Skeletal muscle cell (primary cell): Measurements from ENCODE around the gene EPHA2.

Source experiments
- DNase-seq: peaks from one replicate; pipeline ENCODE4 v3.0.0-alpha.2; 2010; ENCODE audit warnings: low read depth
- H3K4me3 ChIP-seq: 2 replicates; pipeline ENCODE4 v1.5.1; 2011; ENCODE audit warnings: low read depth, mild to moderate bottlenecking, control low read depth, low read length, moderate library complexity

The EPHA2 gene

GRCh38 chr1:16152481-16153087 lies 3.3 kb downstream of the EPHA2 start:
- no peak for DNase-seq

DNA sequence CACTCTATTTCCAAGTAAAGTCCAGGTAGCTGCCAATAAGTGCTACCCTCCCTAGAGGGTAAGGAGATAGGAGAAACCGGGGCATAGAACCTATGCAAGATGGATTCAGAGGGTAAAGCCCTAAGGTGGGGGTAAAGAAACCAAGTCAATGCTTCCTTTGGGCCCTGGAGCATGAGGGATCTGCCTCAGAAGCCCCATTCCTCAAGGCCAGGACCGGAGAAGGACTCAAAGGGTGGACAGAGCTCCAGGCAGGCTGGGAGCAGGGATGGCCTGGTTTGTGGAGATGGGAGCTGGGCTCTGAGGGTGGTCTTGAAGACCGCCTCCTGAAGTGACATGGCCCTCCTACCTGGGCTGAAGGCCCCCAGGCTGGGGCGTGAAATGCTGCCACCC lies 3.9 kb downstream of the EPHA2 start:
- no peak for DNase-seq
- H3K4me3 ChIP-seq = no peak overlapping the region

More at GRCh38 chr1:16152481-16153087, 3.3 kb downstream of the EPHA2 start:
- peak overlapping the region; percentile 79 for H3K4me3 ChIP-seq

DNA sequence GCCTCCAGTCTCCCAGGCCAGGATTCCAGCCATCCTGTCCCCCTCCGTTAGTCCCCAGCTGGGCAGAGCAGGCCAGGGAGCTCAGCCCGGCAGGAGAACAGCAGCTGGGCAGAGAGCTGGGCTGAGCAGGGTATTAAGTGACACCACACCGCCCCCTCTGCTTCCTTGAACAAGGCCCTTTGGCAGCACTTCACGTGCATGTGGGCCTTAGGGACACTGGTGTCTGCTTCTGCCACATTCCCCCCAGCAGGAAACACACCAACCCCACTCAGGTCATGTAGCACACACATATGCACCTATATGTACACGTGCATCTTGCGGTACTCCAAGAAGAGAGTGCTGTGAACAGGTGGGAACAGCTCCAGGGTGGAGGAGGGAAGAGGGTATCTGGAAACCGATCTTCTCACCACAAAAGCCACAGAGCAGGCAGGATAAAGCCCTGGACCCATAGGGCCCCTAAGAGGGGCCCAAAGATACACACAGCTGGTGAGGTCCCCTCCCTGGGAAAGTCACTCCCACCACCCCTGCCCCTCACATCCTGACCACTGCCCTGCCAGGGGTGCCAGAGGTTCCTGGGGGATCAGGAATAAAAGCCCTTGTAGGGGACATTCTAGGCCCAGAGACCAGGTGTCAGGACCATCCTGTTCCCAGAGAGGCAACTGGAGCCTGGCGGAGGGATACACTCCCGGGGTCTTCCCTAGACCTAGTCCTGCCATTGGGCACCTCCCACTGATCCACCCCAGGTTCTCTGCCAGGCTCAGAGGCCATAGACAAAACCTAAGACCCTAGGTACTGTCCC lies 4.5 kb downstream of the EPHA2 start:
- no peak for DNase-seq
- H3K4me3 ChIP-seq = no peak overlapping the region

- H3K4me3 ChIP-seq = no peak overlapping the region
Measured at GRCh38 chr1:16150508-16150907, 5.4 kb downstream of the EPHA2 start.

DNA sequence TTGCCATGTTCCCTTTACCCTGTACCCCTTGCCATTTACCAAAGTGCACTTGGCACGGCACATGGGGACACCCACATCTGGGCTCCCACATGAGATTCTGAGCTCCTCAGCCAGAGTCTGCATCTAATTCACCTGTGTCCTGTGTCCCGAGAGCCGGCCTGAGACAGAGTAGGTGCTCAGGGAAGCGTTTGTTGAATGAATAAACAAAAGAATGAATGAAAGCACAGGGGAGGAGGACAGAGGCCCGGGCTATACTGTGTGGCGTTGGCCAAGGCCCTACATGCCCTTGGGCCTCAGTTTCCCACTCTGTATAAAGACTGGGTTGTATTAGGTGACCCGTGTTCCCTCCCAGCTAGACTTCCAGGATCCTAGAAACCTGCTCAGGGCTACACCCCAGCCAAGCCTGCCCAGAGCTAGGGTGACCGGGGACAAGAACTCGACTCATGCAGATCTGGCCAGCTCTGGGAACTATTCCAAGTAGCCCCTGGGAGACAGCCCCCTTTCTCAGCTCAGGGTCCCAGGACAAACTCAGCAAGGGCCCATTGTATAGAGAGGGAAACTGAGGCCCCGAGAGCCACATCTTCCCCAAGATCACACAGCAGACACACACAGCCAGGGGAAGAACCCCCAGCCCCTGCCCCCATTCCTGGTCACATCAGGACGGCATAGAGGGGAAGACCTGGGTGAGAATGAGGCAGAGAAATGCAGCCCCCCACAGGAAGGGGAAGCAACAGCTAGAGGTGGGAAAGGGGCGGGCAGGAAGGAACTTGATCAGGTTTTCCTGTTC lies 6.0 kb downstream of the EPHA2 start:
- H3K4me3 ChIP-seq = no peak overlapping the region
- DNase-seq = no peak

More at GRCh38 chr1:16150508-16150907, 5.4 kb downstream of the EPHA2 start:
- no peak for DNase-seq

GRCh38 chr1:16149146-16149545 lies 6.7 kb downstream of the EPHA2 start:
- H3K4me3 ChIP-seq = no peak overlapping the region
- no peak for DNase-seq

GRCh38 chr1:16148329-16149092 lies 7.4 kb downstream of the EPHA2 start:
- no peak for DNase-seq
- no peak overlapping the region for H3K4me3 ChIP-seq

DNA sequence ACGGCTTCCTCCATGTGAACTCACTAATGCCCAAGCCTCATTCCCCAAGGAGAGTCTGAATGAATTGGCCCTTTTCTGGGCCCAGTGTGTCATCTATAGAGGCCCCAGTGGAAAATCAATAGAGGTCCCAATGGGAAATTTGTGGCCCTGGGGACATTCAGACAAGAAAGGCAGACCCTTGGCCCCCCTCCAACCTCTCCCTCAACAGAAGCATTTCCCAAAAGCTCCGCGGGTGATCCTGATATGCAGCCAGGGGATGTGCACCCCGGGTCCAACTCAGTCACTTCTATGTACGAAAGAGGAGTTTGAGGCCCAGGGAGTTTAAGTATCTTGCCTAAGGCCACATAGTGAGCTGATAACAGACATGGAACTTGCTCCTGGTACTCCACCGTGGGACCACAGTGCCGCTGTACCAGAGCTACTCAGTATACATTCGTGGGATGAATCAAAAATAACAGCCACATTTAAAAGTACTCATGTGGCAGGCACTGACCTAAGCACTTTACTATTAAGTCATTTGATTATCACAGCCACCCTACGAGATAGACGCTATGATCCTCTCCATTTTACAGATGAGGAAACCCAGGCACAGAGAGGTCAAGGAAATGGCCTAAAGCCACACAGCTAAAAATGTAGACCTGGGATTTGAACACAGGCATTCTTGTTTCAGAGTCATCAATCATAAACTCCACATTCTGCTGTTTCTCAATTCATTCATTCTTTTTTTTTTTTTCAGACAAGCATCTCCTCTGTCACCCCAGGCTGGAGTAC lies 8.5 kb downstream of the EPHA2 start:
- no peak overlapping the region for H3K4me3 ChIP-seq
- DNase-seq = no peak

DNA sequence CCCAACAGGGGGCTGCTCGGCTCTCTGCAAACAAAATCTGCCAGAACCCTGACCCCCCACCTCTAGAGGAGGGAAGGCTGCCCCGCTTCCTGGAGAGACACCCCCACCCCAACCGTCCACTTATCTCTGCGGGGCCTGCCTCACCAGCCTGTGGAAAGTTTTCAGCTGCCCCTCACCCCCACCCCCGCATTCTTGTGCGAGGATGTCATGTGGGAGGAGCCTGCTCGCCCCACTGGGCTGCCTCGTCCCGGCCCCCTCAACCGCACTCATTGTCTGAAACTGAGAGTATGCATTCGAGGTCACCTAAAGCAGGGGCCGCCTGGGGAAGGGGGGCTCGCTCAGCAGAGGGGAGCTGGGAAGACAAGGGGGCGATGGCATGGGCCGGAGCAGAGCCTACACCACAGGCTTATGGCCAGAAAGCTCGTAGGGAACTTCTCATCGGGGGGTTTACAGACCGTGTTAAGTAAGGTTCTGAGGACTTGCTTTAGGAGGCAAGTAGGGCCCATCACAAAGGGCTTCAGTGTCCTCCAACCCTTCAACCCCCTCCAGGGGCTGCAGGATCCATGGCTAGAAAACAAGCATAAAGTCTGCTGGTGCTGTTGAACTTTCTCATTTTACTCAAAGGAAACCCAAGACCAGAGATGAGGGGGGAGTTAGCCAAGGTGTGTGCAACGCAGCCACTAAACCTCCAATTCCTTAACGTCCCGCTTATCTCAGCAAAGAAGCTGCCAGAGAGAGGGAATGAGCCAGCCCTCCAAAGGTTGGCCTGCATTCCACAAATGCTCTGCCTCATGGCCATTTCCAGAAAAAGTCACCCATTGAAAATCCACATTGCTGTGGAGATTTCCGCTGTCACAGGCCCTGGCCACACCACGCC lies 9.4 kb downstream of the EPHA2 start:
- DNase-seq = peak; percentile 68
- H3K4me3 ChIP-seq = peak overlapping the region; percentile 28

DNA sequence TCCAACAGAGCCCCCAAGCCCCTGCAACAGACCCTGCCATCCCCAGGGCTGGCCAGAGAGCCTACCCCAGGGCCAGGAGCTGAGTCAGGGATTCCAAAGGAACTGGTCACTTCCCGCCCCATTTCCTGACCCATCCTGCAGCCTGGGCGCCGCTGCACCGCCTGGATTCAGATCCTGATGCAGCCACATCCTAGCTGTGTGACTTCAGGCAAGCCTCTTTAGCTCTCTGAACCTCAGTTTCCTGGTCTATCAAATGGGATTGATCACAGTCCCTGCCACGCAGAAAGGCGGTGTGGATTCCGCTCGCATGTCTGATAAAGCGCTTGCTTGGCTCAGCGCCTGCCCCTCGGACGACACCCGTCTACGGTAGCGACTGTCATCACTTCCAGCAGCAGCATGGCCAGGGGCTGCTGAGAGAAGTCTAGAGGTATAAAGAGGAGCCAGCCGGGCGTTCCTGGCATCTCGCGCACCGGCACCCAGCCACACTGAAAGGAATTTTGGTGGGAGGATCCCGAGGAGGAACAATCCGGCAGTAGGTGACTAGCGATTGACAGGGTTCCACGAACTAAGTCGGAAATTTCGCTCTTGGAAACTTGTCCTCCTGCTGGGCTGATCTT lies 10.1 kb downstream of the EPHA2 start:
- peak overlapping the region; percentile 28 for H3K4me3 ChIP-seq
- DNase-seq = no peak

DNA sequence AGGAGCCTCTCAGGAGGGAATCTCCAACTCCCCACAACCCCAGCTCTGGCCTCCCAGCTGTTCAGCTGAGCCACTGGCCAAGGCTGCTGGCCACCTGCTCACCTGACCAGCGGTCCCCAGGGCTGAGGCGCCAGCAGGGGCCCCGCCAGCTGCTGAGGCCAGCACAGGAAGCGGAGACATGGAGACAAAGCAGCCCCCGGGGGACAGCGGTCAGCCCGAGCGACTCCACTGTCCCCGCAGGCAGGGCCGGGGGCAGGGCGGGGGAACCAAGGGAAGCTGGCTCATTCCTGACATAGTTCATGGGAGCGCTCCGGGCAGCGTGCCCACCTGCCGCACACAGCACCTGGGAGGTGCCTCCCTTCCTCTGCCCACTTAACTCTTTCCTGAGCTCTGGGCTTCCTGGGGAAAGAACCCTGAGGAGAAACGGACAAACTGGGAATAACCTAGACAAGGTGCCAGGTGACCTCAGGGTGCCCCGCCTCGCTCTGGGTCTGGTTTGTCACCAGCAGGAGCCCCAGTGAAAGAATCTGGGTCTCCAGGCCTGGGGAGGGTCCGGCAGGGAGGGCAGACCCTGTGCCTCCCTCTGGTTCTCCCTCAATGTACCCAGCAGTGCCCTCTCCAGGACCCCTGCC lies 10.7 kb downstream of the EPHA2 start:
- no peak for DNase-seq
- no peak overlapping the region for H3K4me3 ChIP-seq

DNA sequence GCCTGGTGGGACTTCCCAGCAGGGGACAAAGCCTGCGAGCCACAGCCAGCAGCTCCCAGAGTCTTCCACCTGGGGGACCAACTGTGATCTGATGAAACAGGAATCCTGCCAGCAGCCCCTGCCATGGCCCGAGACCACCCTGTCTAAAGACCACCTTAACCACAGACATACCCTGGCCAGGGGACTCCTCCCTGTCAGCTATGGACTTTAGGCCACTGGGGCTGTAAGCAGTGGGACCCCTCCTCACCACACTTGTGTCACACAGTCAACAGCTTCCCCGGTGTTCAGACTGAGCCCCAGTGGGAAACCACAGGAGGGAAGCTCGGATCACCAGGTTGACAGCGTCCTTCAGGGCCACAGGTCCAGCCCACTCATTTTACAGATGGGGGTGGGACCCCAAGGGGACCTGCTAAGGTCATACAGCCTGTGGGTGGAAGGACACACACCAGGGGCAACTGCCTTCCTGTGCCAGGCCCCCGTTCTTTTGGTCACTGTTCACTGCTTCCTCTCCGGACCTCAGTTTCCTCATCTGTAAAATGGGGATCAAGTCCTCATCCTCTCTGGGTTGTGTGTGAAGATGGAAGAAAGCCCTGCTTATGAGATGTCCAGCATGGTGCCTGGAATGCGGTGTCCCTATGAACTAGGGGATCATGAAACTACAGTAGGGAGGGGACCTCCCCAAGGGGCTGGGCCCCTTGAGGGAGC lies 11.4 kb downstream of the EPHA2 start:
- DNase-seq = no peak

DNA sequence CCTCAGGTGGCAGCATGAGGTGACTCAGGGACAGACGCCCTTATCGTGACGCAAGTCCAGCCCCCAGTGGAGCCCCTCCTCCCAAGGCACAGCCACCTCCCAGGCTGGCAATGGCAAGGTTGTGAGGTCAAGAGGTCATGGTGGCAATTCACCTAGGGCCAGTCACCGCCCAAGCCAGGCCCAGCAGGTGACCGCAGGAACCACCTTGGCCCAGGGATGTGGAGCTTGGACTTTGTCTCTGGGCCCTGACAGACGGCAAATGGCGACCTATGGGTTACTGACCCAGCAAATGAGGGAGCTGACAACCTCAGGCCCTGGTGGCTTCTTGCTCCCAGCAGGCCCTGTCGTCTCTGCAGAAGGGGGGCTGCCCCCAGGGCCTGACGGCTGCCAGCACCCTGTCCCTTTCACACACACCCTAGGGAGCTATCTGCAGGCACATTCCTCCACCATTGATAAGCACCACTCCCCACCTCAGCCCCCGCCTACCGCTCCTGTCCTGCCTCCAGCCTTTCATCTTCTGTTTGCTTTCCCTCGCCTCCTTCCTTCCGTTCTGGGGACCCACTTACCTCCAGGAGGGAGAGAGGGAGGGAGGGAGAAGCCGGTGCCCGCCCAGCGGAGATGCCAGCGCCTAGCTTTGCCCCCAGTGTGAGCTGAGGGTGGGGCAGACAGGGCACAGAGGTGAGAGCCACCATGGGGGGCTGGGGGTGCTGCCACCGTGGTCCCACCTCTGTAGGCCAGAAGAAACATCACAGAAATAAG lies 12.1 kb downstream of the EPHA2 start:
- DNase-seq = no peak
- H3K4me3 ChIP-seq = no peak overlapping the region

More for the DNA sequence above, 11.4 kb downstream of the EPHA2 start:
- H3K4me3 ChIP-seq = no peak overlapping the region

DNA sequence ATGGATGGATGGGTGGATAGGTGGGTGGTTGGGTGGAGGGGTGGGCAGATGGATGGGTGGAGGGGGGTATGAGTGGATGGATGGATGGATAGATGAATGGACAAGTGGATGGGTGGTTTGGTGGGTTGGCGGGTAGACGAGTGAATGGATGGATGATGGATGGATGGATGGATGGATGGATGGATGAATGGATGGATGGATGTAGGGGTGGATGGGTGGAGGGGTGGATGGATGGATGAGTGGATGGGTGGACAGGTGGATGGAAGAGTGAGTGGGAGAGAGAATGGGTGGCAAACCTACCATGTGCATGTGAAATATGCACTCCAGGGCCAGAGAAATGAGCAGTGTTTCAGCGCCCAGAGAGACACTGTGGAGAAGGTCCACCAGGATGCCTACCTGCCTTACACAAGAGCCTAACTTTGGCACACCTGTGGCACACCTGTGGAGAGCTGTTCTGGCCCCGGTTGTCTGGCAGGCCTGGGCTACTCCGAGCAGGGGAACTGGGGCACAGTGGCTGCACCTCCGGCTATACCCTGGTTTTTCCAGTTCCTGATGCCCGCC lies 12.8 kb downstream of the EPHA2 start:
- no peak overlapping the region for H3K4me3 ChIP-seq

GRCh38 chr1:16142383-16142995 lies 13.4 kb downstream of the EPHA2 start:
- DNase-seq = no peak
- H3K4me3 ChIP-seq = no peak overlapping the region

More for the DNA sequence above, 12.8 kb downstream of the EPHA2 start:
- DNase-seq = no peak
